ENCODE results near the gene STXBP1.

DNA sequence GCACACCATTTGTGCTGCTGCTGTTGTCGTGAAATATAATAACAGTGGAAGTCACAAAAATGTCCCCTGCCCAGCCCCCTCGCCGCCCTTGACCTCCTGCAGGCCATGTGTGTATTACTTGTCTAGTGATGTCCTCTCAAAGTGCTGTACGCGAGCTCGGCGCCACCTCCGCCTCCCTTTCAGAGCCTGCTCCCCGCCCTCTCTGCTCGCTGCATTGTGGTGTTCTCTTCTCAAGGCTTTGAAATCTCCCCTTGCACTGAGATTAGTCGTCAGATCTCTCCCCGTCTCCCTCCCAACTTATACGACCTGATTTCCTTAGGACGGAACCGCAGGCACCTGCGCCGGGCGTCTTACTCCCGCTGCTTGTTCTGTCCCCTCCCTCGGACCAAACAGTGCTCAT is 80.0 kb downstream of the STXBP1 start:
- TF ChIP-seq, protein P1, sequence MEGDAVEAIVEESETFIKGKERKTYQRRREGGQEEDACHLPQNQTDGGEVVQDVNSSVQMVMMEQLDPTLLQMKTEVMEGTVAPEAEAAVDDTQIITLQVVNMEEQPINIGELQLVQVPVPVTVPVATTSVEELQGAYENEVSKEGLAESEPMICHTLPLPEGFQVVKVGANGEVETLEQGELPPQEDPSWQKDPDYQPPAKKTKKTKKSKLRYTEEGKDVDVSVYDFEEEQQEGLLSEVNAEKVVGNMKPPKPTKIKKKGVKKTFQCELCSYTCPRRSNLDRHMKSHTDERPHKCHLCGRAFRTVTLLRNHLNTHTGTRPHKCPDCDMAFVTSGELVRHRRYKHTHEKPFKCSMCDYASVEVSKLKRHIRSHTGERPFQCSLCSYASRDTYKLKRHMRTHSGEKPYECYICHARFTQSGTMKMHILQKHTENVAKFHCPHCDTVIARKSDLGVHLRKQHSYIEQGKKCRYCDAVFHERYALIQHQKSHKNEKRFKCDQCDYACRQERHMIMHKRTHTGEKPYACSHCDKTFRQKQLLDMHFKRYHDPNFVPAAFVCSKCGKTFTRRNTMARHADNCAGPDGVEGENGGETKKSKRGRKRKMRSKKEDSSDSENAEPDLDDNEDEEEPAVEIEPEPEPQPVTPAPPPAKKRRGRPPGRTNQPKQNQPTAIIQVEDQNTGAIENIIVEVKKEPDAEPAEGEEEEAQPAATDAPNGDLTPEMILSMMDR (IDR thresholded peaks at IDR 0.05; ENCODE audit: low read depth, low read length, poor library complexity, severe bottlenecking) = no peak
- no peak for TF ChIP-seq EZH2phosphoT487 (IDR thresholded peaks at IDR 0.05; ENCODE audit: borderline replicate concordance, low read length)
